Measurements from ENCODE around the gene STARD5. TPM values are rescaled to one million over a fixed set of nuclear protein-coding genes. Genes with fewer than 3 reads are reported as not detected.

The STARD5 gene
- total and polyA plus RNA-seq, 2 of the 4 experiments (the other 2 are of a cell fraction), result 5.0 to 22.8 TPM

DNA sequence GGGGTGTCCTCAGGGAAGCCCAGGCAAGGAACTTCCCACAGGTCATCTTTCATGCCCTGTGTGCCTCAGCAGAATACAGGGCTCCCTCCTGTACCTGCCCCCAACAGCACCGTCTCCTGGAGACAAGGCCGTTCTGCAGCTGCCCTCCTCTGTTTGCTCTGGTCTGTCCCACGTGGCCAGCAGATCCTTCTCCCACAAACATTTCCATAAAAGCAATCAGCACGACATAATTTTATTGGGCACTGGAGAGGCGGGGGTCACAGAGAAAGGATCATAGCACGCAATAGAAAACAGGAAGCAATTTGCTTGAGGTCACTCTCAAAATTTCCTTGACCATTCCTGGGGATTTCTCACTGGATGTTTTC, 29.4 kb downstream of the STARD5 start:
- no peak overlapping the region; the same call in 1 of the 2 replicates for H3K23ac ChIP-seq (ENCODE audit: low read depth, low read length)
- H3K27me3 ChIP-seq (ENCODE audit: control insufficient read depth, insufficient read depth, low read length), result no peaks in the 10 kb centered on the region
- CTCF ChIA-PET, result no interaction called here
- no peak overlapping the region for H3K14ac ChIP-seq (replicated peaks; ENCODE audit: low read depth, low read length)
- no peak overlapping the region for H3K27ac ChIP-seq (ENCODE audit: insufficient read depth, low read length)
- dilution Hi-C loops (cut with HindIII; ENCODE audit: low sequenced_read_pairs, unreplicated experiment) (no loop called here), in situ Hi-C loops (cut with MboI; ENCODE audit: low sequenced_read_pairs) (no loop called here), intact Hi-C loops (cut with micrococcal nuclease) (no loop called here)
- no peaks in the 10 kb centered on the region for H3K4me1 ChIP-seq (ENCODE audit: control insufficient read depth, insufficient read depth, low read length)
- H3K18ac ChIP-seq (ENCODE audit: low read depth, low read length), result no peak overlapping the region
- H4K91ac ChIP-seq (ENCODE audit: insufficient read depth, low read depth, low read length), result no peak overlapping the region
- no peak overlapping the region for H2BK15ac ChIP-seq (ENCODE audit: low read depth, low read length)
- H3K9ac ChIP-seq (ENCODE audit: low read depth, low read length), result no peak overlapping the region
- H4K5ac ChIP-seq (ENCODE audit: low read depth, low read length), result no peak overlapping the region
- H2AFZ ChIP-seq (replicated peaks; ENCODE audit: low read length, poor library complexity), result no peak overlapping the region
- BruUV-seq (replicated peaks), result no TSS peak
- no peak overlapping the region for H3K56ac ChIP-seq (ENCODE audit: extremely low read depth, insufficient read depth, low read length)
- no peaks in the 10 kb centered on the region for H4K20me1 ChIP-seq (ENCODE audit: insufficient read depth, low read length)
- no peak overlapping the region for H3K4me3 ChIP-seq (ENCODE audit: insufficient read depth, low read depth, low read length)
- peaks cover 15% of the 10 kb centered on the region; the same call in 1 of the 2 replicates for H3K36me3 ChIP-seq (ENCODE audit: control insufficient read depth, insufficient read depth, low read length)
- TF ChIP-seq MAFK (IDR thresholded peaks at IDR 0.05; ENCODE audit: low read depth, low read length), result no peak
- no peak for TF ChIP-seq BHLHE40 (IDR thresholded peaks at IDR 0.05; ENCODE audit: low read depth, low read length)
- no peak for TF ChIP-seq RAD21 (IDR thresholded peaks at IDR 0.05; ENCODE audit: low read length)
- TF ChIP-seq FOS (IDR thresholded peaks at IDR 0.05; ENCODE audit: low read depth, low read length), result no peak
- no peak for TF ChIP-seq MAZ (IDR thresholded peaks at IDR 0.05; ENCODE audit: borderline replicate concordance, low read depth, low read length)
- no peak for TF ChIP-seq RFX5 (IDR thresholded peaks at IDR 0.05; ENCODE audit: low read depth, low read length)
- TF ChIP-seq CHD1 (IDR thresholded peaks at IDR 0.05; ENCODE audit: low read depth, low read length), result no peak
- TF ChIP-seq RCOR1 (IDR thresholded peaks at IDR 0.05; ENCODE audit: insufficient replicate concordance, low read length), result no peak
- TF ChIP-seq, protein P1, sequence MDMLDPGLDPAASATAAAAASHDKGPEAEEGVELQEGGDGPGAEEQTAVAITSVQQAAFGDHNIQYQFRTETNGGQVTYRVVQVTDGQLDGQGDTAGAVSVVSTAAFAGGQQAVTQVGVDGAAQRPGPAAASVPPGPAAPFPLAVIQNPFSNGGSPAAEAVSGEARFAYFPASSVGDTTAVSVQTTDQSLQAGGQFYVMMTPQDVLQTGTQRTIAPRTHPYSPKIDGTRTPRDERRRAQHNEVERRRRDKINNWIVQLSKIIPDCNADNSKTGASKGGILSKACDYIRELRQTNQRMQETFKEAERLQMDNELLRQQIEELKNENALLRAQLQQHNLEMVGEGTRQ (IDR thresholded peaks at IDR 0.05; ENCODE audit: low read depth, low read length), result no peak
- TF ChIP-seq CEBPB (IDR thresholded peaks at IDR 0.05; ENCODE audit: low read depth, low read length), result no peak
- TF ChIP-seq MXI1 (IDR thresholded peaks at IDR 0.05; ENCODE audit: borderline replicate concordance, low read depth, low read length), result no peak
- no peak for TF ChIP-seq SMC3 (IDR thresholded peaks at IDR 0.05; ENCODE audit: low read depth, low read length)
- H2AK9ac ChIP-seq (replicated peaks; ENCODE audit: low read depth, low read length, poor library complexity), result no peak overlapping the region
- ATAC-seq (ENCODE audit: low read depth) (no peak), DNase-seq (no peak)
- H3K4me2 ChIP-seq (ENCODE audit: low read depth, low read length), result no peak overlapping the region
- H3K79me1 ChIP-seq (ENCODE audit: low read depth in 1 of 2, low read length in 2 of 2), result no peaks in the 10 kb centered on the region
- no peak overlapping the region for H2AK5ac ChIP-seq (ENCODE audit: low read depth, low read length)
- H2BK5ac ChIP-seq (ENCODE audit: low read depth, low read length, poor library complexity, severe bottlenecking), result no peak overlapping the region
- no peak overlapping the region for H2BK20ac ChIP-seq (ENCODE audit: low read depth, low read length)
- no peaks in the 10 kb centered on the region for H3K9me3 ChIP-seq (ENCODE audit: control insufficient read depth, insufficient read depth, low read length)
- WGBS, 2 experiments (ENCODE audit: extremely low coverage in 2 of 2, insufficient read length in 1 of 2), result 53% methylated on average over 3 of the region's 6 CpGs; no CpG with 5 or more reads in 1 of the 2 experiments
- POLR2A ChIA-PET (ENCODE audit: unreplicated experiment), result no interaction called here
- H4K8ac ChIP-seq (ENCODE audit: low read depth in 2 of 2, low read length in 2 of 2), result no peak overlapping the region
- peaks cover 15% of the 10 kb centered on the region for H3K9me1 ChIP-seq (ENCODE audit: insufficient read depth, low read length)
- H3K4ac ChIP-seq (ENCODE audit: low read depth, low read length), result no peak overlapping the region
- H2BK120ac ChIP-seq (ENCODE audit: low read depth, low read length), result no peak overlapping the region

All from IMR-90 (cell line).